ENCODE data around the gene GAREM1. TPM values are rescaled to one million over a fixed set of nuclear protein-coding genes. Genes with fewer than 3 reads are reported as not detected.
A peak's percentile ranks its signal among the peaks of the same experiment; 100 is the strongest.

The GAREM1 gene
- total and polyA plus RNA-seq, 2 donors (not counting 1 experiment from before 2014, with no cell fraction given), result 0.92 to 1.5 TPM

- Histone ChIP-seq H3K4me1 (ENCODE audit: control insufficient read depth, extremely low read depth, insufficient read depth, low read length) (no peaks in the 10 kb centered on the region), H3K27ac (ENCODE audit: insufficient read depth, low read length) (no peak overlapping the region), H3K27me3 (ENCODE audit: control insufficient read depth, insufficient read depth, low read length) (no peaks in the 10 kb centered on the region), H2AFZ (ENCODE audit: low read length) (no peak overlapping the region), H3K79me2 (ENCODE audit: control insufficient read depth, insufficient read depth, low read length) (no peaks in the 10 kb centered on the region), H3K9me3 (ENCODE audit: control insufficient read depth, insufficient read depth, low read depth, low read length) (no peaks in the 10 kb centered on the region), H3K36me3 (ENCODE audit: control insufficient read depth, insufficient read depth, low read length) (no peaks in the 10 kb centered on the region), H3K4me3 (replicated peaks in 1 of 4; ENCODE audit: control extremely low read depth in 1 of 4, insufficient read depth in 1 of 4, low read depth in 3 of 4, low read length in 4 of 4) (no peak overlapping the region), H3K4me2 (ENCODE audit: extremely low read depth, insufficient read depth, low read length) (no peak overlapping the region), H3K9ac (ENCODE audit: insufficient read depth, low read length) (no peak overlapping the region), H4K20me1 (ENCODE audit: control insufficient read depth, extremely low read depth, insufficient read depth, low read length) (no peaks in the 10 kb centered on the region)
- TF ChIP-seq CTCF (conservative IDR thresholded peaks at IDR 0.05 in 1 of 2, IDR thresholded peaks at IDR 0.05 in 1 of 2; ENCODE audit: low read depth in 1 of 2, low read length in 2 of 2) (no peak), EZH2 (IDR thresholded peaks at IDR 0.05; ENCODE audit: low read length, missing control alignments) (no peak)
- no peak for DNase-seq (ENCODE audit: low read depth in 2 of 2)
Measured at GRCh38 chr18:32353257-32353656, 117.4 kb downstream of the GAREM1 start.

DNA sequence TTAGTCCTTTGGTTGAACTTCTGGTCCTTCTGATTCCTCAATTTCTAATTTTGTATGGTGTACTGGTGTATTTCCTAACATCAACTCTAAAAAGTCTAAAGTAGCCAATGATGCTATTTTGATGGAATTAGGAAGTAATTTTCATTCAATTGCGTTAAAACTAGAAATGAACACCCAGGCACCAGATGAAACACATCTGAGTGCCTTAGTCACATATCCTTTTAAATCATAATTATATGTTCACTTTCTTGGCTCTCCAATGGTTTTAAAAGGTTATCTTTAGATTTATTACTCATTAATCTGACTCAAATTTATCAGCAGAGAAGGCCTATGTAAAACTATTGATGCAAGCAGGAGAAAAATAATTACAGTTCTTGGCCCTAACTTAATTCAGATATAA lies 119.7 kb downstream of the GAREM1 start:
- H3K4me2 ChIP-seq (ENCODE audit: extremely low read depth, insufficient read depth, low read length), result no peak overlapping the region
- H3K4me3 ChIP-seq (replicated peaks in 1 of 4; ENCODE audit: control extremely low read depth in 1 of 4, insufficient read depth in 1 of 4, low read depth in 3 of 4, low read length in 4 of 4), result no peak overlapping the region
- TF ChIP-seq EZH2 (IDR thresholded peaks at IDR 0.05; ENCODE audit: low read length, missing control alignments) (no peak), CTCF (conservative IDR thresholded peaks at IDR 0.05 in 1 of 2, IDR thresholded peaks at IDR 0.05 in 1 of 2; ENCODE audit: low read depth in 1 of 2, low read length in 2 of 2) (no peak)
- DNase-seq (ENCODE audit: low read depth in 2 of 2), result peak; percentile 64 to 75
- H2AFZ ChIP-seq (ENCODE audit: low read length), result no peak overlapping the region
- no peaks in the 10 kb centered on the region for H4K20me1 ChIP-seq (ENCODE audit: control insufficient read depth, extremely low read depth, insufficient read depth, low read length)
- peak overlapping the region; percentile 18 for H3K27ac ChIP-seq (ENCODE audit: insufficient read depth, low read length)
- no peaks in the 10 kb centered on the region for H3K27me3 ChIP-seq (ENCODE audit: control insufficient read depth, insufficient read depth, low read length)
- H3K36me3 ChIP-seq (ENCODE audit: control insufficient read depth, insufficient read depth, low read length), result no peaks in the 10 kb centered on the region
- no peak overlapping the region for H3K9ac ChIP-seq (ENCODE audit: insufficient read depth, low read length)
- H3K9me3 ChIP-seq (ENCODE audit: control insufficient read depth, insufficient read depth, low read depth, low read length), result no peaks in the 10 kb centered on the region
- no peaks in the 10 kb centered on the region for H3K79me2 ChIP-seq (ENCODE audit: control insufficient read depth, insufficient read depth, low read length)
- no peaks in the 10 kb centered on the region for H3K4me1 ChIP-seq (ENCODE audit: control insufficient read depth, extremely low read depth, insufficient read depth, low read length)

DNA sequence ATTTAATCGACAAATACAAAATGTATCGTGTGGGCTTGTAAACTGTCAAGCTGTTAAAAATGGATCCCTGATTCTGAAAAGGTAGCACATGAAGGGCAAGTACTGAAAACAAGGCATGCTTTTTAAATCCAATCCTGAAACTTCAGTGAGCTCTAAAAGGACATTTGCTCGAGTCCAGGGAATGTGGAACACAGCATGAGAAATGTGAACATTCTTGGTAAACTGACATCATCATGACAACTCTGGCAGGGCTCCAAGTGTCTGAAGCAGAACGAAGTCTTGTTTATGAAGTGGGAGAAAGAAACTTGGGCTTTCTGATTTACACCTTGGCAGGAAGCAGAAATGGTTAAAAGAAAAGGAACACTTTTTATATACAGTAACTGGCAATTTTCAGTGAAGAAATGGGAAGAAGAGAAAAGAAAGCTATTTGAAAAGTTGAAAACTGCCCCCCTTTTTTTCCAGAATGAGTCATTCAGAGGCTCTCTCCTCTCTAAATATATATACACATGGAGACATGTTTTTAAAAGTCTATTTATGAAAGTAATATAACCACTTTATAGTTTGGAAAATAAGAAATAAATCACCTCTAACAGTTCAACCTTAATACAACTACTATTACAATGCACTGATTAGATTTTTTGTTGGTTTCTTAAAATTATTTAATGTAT lies 120.8 kb downstream of the GAREM1 start:
- DNase-seq (ENCODE audit: low read depth in 2 of 2), result peak; percentile 98
- H3K36me3 ChIP-seq (ENCODE audit: control insufficient read depth, insufficient read depth, low read length), result no peaks in the 10 kb centered on the region
- H3K9ac ChIP-seq (ENCODE audit: insufficient read depth, low read length), result peak overlapping the region; percentile 44
- H3K79me2 ChIP-seq (ENCODE audit: control insufficient read depth, insufficient read depth, low read length), result no peaks in the 10 kb centered on the region
- TF ChIP-seq EZH2 (IDR thresholded peaks at IDR 0.05; ENCODE audit: low read length, missing control alignments), result no peak
- TF ChIP-seq CTCF (conservative IDR thresholded peaks at IDR 0.05 in 1 of 2, IDR thresholded peaks at IDR 0.05 in 1 of 2; ENCODE audit: low read depth in 1 of 2, low read length in 2 of 2), result no peak
- peak overlapping the region; percentile 71 for H3K27ac ChIP-seq (ENCODE audit: insufficient read depth, low read length)
- peak overlapping the region in 3 of 4 experiments; percentile 25 to 64 (median 32) for H3K4me3 ChIP-seq (replicated peaks in 1 of 4; ENCODE audit: control extremely low read depth in 1 of 4, insufficient read depth in 1 of 4, low read depth in 3 of 4, low read length in 4 of 4)
- peak overlapping the region; percentile 32 for H2AFZ ChIP-seq (ENCODE audit: low read length)
- no peaks in the 10 kb centered on the region for H3K9me3 ChIP-seq (ENCODE audit: control insufficient read depth, insufficient read depth, low read depth, low read length)
- H3K4me1 ChIP-seq (ENCODE audit: control insufficient read depth, extremely low read depth, insufficient read depth, low read length), result no peaks in the 10 kb centered on the region
- H3K27me3 ChIP-seq (ENCODE audit: control insufficient read depth, insufficient read depth, low read length), result no peaks in the 10 kb centered on the region
- H4K20me1 ChIP-seq (ENCODE audit: control insufficient read depth, extremely low read depth, insufficient read depth, low read length), result no peaks in the 10 kb centered on the region
- peak overlapping the region; percentile 64 for H3K4me2 ChIP-seq (ENCODE audit: extremely low read depth, insufficient read depth, low read length)
